WI38 (cell line): Measurements from ENCODE around the gene AARS2.

ENCODE experiments used
- H3K4me3 ChIP-seq: 2 replicates; pipeline ENCODE4 v1.5.1; 2011; ENCODE audit warnings: low read depth, mild to moderate bottlenecking, control low read depth, low read length
- TF ChIP-seq, protein P1 (sequence below): IDR thresholded peaks from 2 replicates; pipeline ENCODE4 v1.5.1; 2012; ENCODE audit warnings: low read depth, mild to moderate bottlenecking, control low read depth, low read length

The AARS2 gene

DNA sequence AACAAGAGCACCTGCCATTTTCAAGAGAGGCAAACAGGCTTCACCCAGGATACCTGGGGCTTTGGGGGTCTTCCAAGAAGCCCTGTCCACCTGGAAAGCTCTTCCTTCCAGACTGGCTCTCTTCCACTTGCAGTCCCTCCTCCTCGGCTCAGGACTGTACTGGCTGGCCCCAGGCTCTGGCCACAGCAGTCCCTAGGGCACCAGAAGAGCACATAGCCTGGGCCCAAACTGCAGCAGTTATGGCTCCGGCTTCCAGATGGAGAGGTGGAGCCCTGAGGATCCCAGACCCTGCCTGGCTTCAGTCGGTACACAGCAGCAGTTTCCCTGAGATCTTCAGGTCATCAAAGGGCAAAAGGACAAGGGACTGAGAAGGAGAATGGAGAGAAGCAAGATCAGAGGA lies 54.2 kb downstream of the AARS2 start:
- TF ChIP-seq, protein P1, sequence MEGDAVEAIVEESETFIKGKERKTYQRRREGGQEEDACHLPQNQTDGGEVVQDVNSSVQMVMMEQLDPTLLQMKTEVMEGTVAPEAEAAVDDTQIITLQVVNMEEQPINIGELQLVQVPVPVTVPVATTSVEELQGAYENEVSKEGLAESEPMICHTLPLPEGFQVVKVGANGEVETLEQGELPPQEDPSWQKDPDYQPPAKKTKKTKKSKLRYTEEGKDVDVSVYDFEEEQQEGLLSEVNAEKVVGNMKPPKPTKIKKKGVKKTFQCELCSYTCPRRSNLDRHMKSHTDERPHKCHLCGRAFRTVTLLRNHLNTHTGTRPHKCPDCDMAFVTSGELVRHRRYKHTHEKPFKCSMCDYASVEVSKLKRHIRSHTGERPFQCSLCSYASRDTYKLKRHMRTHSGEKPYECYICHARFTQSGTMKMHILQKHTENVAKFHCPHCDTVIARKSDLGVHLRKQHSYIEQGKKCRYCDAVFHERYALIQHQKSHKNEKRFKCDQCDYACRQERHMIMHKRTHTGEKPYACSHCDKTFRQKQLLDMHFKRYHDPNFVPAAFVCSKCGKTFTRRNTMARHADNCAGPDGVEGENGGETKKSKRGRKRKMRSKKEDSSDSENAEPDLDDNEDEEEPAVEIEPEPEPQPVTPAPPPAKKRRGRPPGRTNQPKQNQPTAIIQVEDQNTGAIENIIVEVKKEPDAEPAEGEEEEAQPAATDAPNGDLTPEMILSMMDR: no peak
- H3K4me3 ChIP-seq: no peak overlapping the region

DNA sequence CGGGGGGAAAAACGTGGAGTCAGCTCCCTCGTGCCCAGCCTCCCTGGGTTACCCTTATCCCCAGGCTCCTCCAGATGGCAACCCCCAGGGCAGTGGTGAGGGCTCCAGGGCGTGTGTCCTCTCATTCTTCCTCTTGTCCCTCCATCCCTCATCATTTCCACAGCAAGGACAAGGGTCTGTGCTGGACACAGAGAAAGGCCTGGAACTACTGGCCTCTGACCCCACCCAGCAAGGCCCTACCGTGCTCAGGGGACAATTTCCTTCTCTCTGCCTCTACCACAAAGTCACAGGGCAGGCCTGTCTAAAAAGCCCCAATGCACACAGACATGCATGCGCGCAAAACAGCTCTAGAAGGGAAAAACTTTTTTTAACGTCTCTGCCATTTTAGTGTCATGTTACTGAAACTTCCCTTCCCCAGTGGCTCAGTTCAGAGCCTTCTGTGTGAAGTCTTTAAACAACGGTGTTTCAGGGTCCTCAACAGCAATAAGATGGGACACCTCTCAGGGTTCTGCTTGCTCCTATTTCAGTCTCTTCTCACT lies 54.8 kb downstream of the AARS2 start:
- TF ChIP-seq, protein P1: no peak
- H3K4me3 ChIP-seq: no peak overlapping the region

DNA sequence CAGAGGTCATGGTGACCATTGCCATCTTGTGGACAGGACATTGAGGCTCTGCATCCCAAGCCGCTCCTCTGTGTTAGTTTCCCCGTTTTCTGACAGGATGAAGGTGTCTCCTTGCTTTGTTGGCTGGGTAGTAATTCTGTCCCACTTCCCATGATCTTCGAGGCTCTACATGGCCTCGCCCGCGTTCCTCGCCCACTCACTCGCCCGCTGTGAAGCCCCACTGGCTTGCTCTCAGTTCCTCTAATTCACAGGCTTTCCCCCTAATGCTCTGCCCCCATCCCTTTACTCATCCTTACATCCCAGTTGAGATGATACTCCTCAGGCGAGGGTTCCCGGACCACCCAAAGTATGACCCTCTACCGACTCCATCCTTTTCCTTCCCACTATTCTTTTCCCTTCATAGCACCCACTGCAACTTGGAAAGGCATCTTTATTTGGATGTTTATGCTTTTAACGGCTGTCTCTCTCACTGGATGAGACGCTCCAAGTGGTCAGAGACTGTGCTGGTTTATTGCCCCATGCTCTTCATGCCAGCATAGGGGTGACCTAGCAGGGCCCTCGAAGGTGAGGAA lies 55.3 kb downstream of the AARS2 start:
- TF ChIP-seq, protein P1: no peak
- peak overlapping the region; percentile 95 for H3K4me3 ChIP-seq

DNA sequence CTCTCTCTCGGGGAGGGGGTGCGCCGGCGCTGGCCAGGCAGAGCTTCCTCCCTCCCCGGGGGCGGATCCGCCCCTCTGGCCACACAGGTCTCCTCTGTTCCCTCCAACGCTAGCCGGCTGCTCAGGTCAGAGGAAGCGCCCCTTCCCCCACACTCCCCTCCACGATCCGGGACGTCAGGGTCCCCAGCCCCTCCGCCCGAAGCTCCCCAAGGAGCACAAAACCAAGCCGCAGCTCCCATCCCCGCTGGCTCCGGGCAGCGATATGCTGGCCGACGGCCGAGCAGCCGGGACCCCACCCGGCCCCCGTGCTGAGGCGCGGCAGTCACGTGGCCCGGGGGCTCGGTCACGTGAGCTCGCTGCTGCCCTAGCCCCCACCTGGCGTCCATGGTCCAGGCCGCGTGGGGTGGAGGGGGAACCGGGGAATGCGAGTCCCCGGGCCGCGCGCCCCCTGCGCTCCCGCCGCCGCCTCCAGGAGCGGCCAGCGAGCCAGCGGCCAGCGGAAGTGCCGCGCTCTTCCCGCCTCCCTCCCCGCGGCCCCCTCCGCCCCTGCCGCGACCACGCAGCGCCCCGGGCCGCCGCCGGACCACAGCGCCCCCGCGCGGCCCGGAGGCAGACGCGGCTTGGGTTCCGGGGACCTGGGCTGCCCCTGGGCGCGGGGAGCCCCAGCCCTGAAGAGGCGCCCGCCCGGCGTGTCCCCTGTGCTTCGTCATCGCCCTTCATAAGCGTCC lies 56.0 kb downstream of the AARS2 start, which contains the start of gene SLC35B2:
SLC35B2 (minus strand) TSS at position 504 of the 728 bp plus-strand sequence; CDS start at position 386, 118 bp downstream.
- TF ChIP-seq, protein P1: peak; percentile 27
- H3K4me3 ChIP-seq: peak within 1 kb of the TSS; percentile 95

DNA sequence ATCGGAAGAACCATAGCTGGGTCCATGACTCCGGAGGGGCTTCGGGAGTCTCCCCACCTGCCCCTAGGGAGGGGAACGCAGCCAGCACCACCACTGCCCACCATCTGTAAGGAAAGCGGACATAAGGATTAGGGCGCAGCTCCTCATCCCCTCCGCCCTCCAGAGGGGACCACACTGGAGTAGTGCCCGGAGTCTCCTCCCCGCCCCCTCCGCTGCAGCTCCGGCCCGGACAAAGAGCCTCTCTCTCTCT lies 56.4 kb downstream of the AARS2 start:
- TF ChIP-seq, protein P1: no peak
- peak overlapping the region; percentile 95 for H3K4me3 ChIP-seq

DNA sequence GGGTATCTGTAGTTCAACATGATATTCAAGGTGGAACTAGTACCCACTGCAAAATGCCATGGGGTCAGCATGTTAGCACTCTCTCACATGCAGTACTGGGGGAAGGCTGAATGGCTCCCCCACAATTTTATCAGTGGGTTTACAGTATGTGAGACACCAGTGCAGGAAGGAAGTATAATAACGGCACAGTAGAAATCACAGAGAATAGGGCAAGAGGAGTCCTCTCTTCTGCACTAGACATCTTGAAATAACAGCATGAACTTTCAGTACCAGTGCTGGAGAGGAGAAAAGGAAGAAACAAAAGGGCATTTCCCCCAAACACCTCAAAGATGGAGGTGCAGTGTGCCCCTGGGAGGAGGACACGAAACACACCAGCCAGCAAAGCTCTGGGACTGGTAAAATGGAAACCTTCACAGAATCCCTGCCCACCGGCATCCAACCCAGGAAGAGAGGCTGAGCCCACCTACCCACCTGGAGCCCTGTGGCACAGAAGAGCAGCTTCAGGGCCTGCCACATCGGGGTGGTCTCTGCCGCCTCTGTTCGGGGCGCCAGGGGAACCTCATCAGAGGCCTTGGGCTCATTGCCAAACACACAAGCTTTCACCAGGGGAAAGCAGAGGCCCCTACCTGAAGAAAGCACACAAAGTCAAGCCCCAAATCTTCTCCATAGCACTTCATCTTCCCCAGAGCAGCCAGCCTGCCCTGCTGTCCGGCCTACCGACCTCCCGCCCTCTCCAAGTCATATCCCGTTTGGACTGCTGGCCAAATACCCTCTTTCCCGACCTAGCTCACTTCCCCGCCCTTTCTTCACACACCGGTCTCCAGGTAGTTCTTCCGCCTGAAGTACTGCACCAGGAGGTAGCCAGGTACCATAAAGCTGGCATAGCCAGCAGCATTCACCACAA lies 57.0 kb downstream of the AARS2 start:
- peak overlapping the region; percentile 95 for H3K4me3 ChIP-seq
- TF ChIP-seq, protein P1: no peak
